HCT116 (cell line): ENCODE results near the gene CDIP1. TPM values are rescaled to one million over a fixed set of nuclear protein-coding genes. Genes with fewer than 3 reads are reported as not detected.

Experiments
- ATAC-seq: fragments of 200-7000 bp; cut with Tn5 transposase; 2 replicates; pipeline ENCODE4 v1.9.1; 2020; ENCODE audit warnings: mild to moderate bottlenecking, moderate library complexity
- BruUV-seq: library from RNA; stranded (reverse); fragments of 400-500 nt; replicated peaks from 2 replicates; lab custom pipeline; 2021; lab: Mats Ljungman, UMichigan
- CTCF ChIA-PET: fragments of 300-600 bp; sonication (Branson Sonifier 250); formaldehyde crosslinking; loops from one replicate; lab custom pipeline; 2021; ENCODE audit warnings: antibody characterized with exemption; lab: Charles Lee
- POLR2A ChIA-PET: fragments of 300-600, 350-600 bp; sonication (Branson Sonifier 250); formaldehyde crosslinking; loops from one replicate; lab custom pipeline; 2021; ENCODE audit warnings: antibody characterized with exemption; lab: Charles Lee
- RAD21 ChIA-PET, 2 experiments: fragments of 300-600 bp; sonication (Branson Sonifier 250); formaldehyde crosslinking; loops; one replicate each; lab custom pipeline; 2023; ENCODE audit warnings: low total read pairs in 2 of 2; ENCODE audit not compliant: uncharacterized antibody in 2 of 2, unreplicated experiment in 2 of 2, low non-redundant PET in 1 of 2; lab: Charles Lee
- DNase-seq: peaks from one replicate; pipeline ENCODE4 v3.0.0-alpha.2; 2010; ENCODE audit warnings: low read depth, low spot score
- H2AFZ ChIP-seq: fragments of 200-600 bp; shearing (Covaris generic), sonication (generic); 2 replicates; pipeline ENCODE4 v1.6.1; 2017; ENCODE audit warnings: low read depth, mixed run types, mixed read lengths, antibody characterized with exemption, low read length; ENCODE audit not compliant: poor library complexity, severe bottlenecking
- H3K27ac ChIP-seq: 2 replicates; pipeline ENCODE4 v1.5.1; 2012; ENCODE audit warnings: low read depth, low read length
- H3K27me3 ChIP-seq: fragments of 200-600 bp; sonication (generic); 2 replicates; pipeline ENCODE4 v1.6.1; 2016; ENCODE audit warnings: mixed run types, low read length, mixed read lengths; ENCODE audit not compliant: insufficient read depth
- H3K36me3 ChIP-seq, 2 experiments: fragments of 200-500 bp in 1 of 2; fragments of 200-600 bp in 1 of 2; sonication (Bioruptor generic) in 1 of 2; sonication (generic) in 1 of 2; 2 replicates each; pipeline versions ENCODE4 v1.5.1 to v1.6.1; 2014 to 2016; ENCODE audit warnings: low read length in 2 of 2, inconsistent platforms in 1 of 2, mixed read lengths in 1 of 2, mixed run types in 1 of 2; ENCODE audit not compliant: insufficient read depth in 2 of 2, control insufficient read depth in 1 of 2
- H3K4me1 ChIP-seq, 2 experiments: fragments of 200-600 bp in 1 of 2; sonication (generic) in 1 of 2; 2 replicates each; pipeline versions ENCODE4 v1.5.1 to v1.6.1; 2012 to 2017; ENCODE audit warnings: low read length in 2 of 2, inconsistent platforms in 1 of 2, mild to moderate bottlenecking in 1 of 2, mixed read lengths in 1 of 2, mixed run types in 1 of 2, moderate library complexity in 1 of 2; ENCODE audit not compliant: insufficient read depth in 2 of 2, control insufficient read depth in 1 of 2
- H3K4me2 ChIP-seq: fragments of 200-600 bp; sonication (generic); 2 replicates; pipeline ENCODE4 v1.6.1; 2017; ENCODE audit warnings: mixed run types, low read length, mixed read lengths
- H3K4me3 ChIP-seq, 2 experiments: fragments of 200-600 bp in 1 of 2; sonication (generic) in 1 of 2; replicated peaks in 1 of 2; 2 replicates each; pipeline ENCODE4 v1.5.1; 2011 to 2016; ENCODE audit warnings: low read length in 2 of 2, control low read depth in 1 of 2, low read depth in 1 of 2, mild to moderate bottlenecking in 1 of 2, mixed read lengths in 1 of 2, mixed run types in 1 of 2
- H3K79me2 ChIP-seq: fragments of 200-600 bp; sonication (generic); 2 replicates; pipeline ENCODE4 v1.6.1; 2017; ENCODE audit warnings: mild to moderate bottlenecking, mixed run types, low read length, moderate library complexity, mixed read lengths; ENCODE audit not compliant: insufficient read depth
- H3K9ac ChIP-seq: fragments of 200-600 bp; sonication (generic); 2 replicates; pipeline ENCODE4 v1.6.1; 2016; ENCODE audit warnings: low read length, mixed read lengths
- H3K9me2 ChIP-seq: fragments of 200-600 bp; sonication (generic), shearing (Covaris generic); 2 replicates; pipeline ENCODE4 v1.6.1; 2017; ENCODE audit warnings: mixed run types, mild to moderate bottlenecking, moderate library complexity; ENCODE audit not compliant: insufficient read depth
- H3K9me3 ChIP-seq, 2 experiments: fragments of 200-500 bp in 1 of 2; fragments of 200-600 bp in 1 of 2; sonication (Bioruptor generic) in 1 of 2; sonication (generic) in 1 of 2; 2 replicates each; pipeline ENCODE4 v1.6.1; 2014 to 2017; ENCODE audit warnings: low read length in 2 of 2, mixed read lengths in 2 of 2, inconsistent platforms in 1 of 2, low read depth in 1 of 2, mild to moderate bottlenecking in 1 of 2, mixed run types in 1 of 2, moderate library complexity in 1 of 2; ENCODE audit not compliant: control insufficient read depth in 1 of 2, insufficient read depth in 1 of 2
- H4K20me1 ChIP-seq: fragments of 200-600 bp; sonication (generic), shearing (Covaris generic); 2 replicates; pipeline ENCODE4 v1.6.1; 2017; ENCODE audit warnings: mixed run types, mild to moderate bottlenecking, moderate library complexity; ENCODE audit not compliant: insufficient read depth
- EGR1 ChIP-seq: IDR thresholded peaks from 2 replicates; pipeline ENCODE4 v1.6.1; 2012; ENCODE audit warnings: low read depth
- ELF1 ChIP-seq: IDR thresholded peaks from 2 replicates; pipeline ENCODE4 v1.6.1; 2012; ENCODE audit warnings: low read depth, borderline replicate concordance
- EZH2 ChIP-seq: fragments of 200-600 bp; sonication (generic); IDR thresholded peaks from 2 replicates; pipeline ENCODE4 v1.6.1; 2017; ENCODE audit warnings: antibody characterized with exemption, mixed run types
- POLR2AphosphoS5 ChIP-seq: IDR thresholded peaks from 2 replicates; pipeline ENCODE4 v1.6.1; 2011; ENCODE audit warnings: mild to moderate bottlenecking, low read depth, low read length, moderate library complexity
- RAD21 ChIP-seq: IDR thresholded peaks from 2 replicates; pipeline ENCODE4 v1.6.1; 2012; ENCODE audit warnings: low read depth, mild to moderate bottlenecking
- SIN3A ChIP-seq: IDR thresholded peaks from 2 replicates; pipeline ENCODE4 v1.6.1; 2012; ENCODE audit warnings: low read depth
- TCF7L2 ChIP-seq: IDR thresholded peaks from 2 replicates; pipeline ENCODE4 v1.7.0; 2011; ENCODE audit warnings: borderline replicate concordance, inconsistent platforms; ENCODE audit not compliant: insufficient read depth, insufficient read length; ENCODE audit errors: extremely low read depth
- YY1 ChIP-seq: IDR thresholded peaks from 2 replicates; pipeline ENCODE4 v1.6.1; 2011; ENCODE audit warnings: low read length, low read depth, moderate library complexity, mild to moderate bottlenecking; ENCODE audit not compliant: insufficient replicate concordance; ENCODE audit errors: extremely low read depth
- intact Hi-C: fragments of 100-400 bp; cut with micrococcal nuclease; formaldehyde crosslinking; loops from 2 replicates; pipeline ENCODE4 v1.10.0; 2022
- total RNA-seq: library from RNA; stranded (reverse); gene quantifications from one replicate; pipeline ENCODE4 v1.2.1, GENCODE V29; 2021; ENCODE audit not compliant: unreplicated experiment
- TF ChIP-seq, protein P1 (sequence below): IDR thresholded peaks from 2 replicates; pipeline ENCODE4 v1.6.1; 2012
- TF ChIP-seq, protein P2 (sequence below), 3 experiments: fragments of 200-600 bp in 1 of 3; sonication (generic) in 1 of 3; IDR thresholded peaks in 2 of 3; conservative IDR thresholded peaks in 1 of 3; 2 replicates each; pipeline ENCODE4 v1.5.1; 2012 to 2017; ENCODE audit warnings: low read depth in 2 of 3, low read length in 2 of 3, antibody characterized with exemption in 1 of 3, borderline replicate concordance in 1 of 3, control low read depth in 1 of 3, mild to moderate bottlenecking in 1 of 3, mixed read lengths in 1 of 3, mixed run types in 1 of 3, moderate library complexity in 1 of 3; ENCODE audit not compliant: insufficient read depth in 1 of 3
- TF ChIP-seq, protein P3 (sequence below): IDR thresholded peaks from 2 replicates; pipeline ENCODE4 v1.6.1; 2012
- TF ChIP-seq, protein P4 (sequence below): IDR thresholded peaks from 2 replicates; pipeline ENCODE4 v1.6.1; 2011; ENCODE audit warnings: mild to moderate bottlenecking, low read length, moderate library complexity; ENCODE audit not compliant: insufficient replicate concordance; ENCODE audit errors: extremely low read depth

CDIP1 gene
- total RNA-seq, 1 experiment from 2014 or later, result 7.2 TPM

DNA sequence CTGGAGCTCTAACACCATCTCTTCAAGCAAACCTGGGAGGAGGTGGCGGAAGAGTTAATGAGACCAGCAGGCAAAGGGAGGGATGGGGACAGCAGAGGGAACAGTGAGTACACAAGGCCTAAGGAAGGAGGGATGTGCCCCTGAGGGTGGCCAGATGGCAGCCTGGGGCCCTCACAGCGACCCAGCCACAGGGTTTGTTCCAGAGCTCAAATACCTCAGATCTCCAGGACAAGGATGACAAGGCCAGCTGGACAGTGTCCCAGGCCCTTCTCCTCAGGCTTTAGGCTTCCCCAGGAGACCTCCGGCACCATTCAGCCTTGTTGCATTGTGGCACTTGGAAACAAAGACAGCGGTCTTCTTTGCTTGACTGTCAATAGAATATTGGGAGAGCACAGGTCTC, 14.9 kb downstream of the CDIP1 start:
- Histone ChIP-seq H3K4me1 (no peaks in the 10 kb centered on the region), H3K27me3 (no peaks in the 10 kb centered on the region), H3K9ac (no peak overlapping the region), H3K27ac (no peak overlapping the region), H3K4me2 (no peak overlapping the region), H4K20me1 (no peaks in the 10 kb centered on the region), H3K36me3 (no peaks in the 10 kb centered on the region), H3K9me3 (no peaks in the 10 kb centered on the region), H3K9me2 (no peaks in the 10 kb centered on the region), H3K79me2 (no peaks in the 10 kb centered on the region), H3K4me3 (no peak overlapping the region), H2AFZ (no peak overlapping the region)
- intact Hi-C loops, result no loop called here
- POLR2A ChIA-PET, result no interaction called here
- CTCF ChIA-PET, result no interaction called here
- ATAC-seq (no peak), DNase-seq (no peak)
- BruUV-seq, result no TSS peak
- no peak for TF ChIP-seq SIN3A
- RAD21 ChIA-PET, result no interaction called here

DNA sequence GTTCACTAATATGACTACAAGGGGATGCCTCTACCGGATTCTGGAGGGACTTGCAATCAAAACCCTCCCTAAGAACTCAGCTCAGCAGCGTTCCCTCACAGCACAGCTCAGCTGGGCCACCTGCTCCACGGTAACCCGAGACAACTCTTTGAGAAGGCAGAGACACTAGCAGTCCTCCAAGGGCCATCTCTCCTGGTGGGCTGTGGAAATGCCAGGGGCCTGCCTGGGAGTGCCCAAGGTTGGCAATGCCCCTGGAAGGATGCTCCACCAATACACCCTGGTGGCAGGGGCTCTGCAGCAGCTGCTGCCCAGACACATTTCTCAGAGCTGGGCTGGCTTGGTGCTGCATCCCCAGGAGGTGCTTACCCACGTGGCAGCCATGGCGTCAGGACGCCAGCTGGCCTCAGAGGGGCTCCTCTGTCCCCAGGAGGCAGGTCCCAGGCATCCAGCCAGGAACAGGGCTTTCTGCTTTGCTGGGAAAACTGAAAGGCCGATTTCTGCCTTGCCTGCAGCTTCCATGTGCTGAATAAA, 16.5 kb downstream of the CDIP1 start:
- Histone ChIP-seq H3K36me3 (no peaks in the 10 kb centered on the region), H3K9ac (no peak overlapping the region), H3K9me3 (no peaks in the 10 kb centered on the region), H3K79me2 (no peaks in the 10 kb centered on the region), H3K4me2 (no peak overlapping the region), H4K20me1 (no peaks in the 10 kb centered on the region), H3K27me3 (no peaks in the 10 kb centered on the region), H2AFZ (no peak overlapping the region), H3K4me3 (no peak overlapping the region), H3K27ac (no peak overlapping the region), H3K4me1 (no peaks in the 10 kb centered on the region), H3K9me2 (no peaks in the 10 kb centered on the region)
- ChIA-PET CTCF (no interaction called here), RAD21 (no interaction called here), POLR2A (no interaction called here)
- intact Hi-C loops, result no loop called here
- no TSS peak for BruUV-seq
- DNase-seq (no peak), ATAC-seq (no peak)
- TF ChIP-seq, protein P1, sequence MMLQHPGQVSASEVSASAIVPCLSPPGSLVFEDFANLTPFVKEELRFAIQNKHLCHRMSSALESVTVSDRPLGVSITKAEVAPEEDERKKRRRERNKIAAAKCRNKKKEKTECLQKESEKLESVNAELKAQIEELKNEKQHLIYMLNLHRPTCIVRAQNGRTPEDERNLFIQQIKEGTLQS, result no peak
- TF ChIP-seq EZH2, result no peak
- TF ChIP-seq ELF1, result no peak
- TF ChIP-seq RAD21, result no peak
- no peak for TF ChIP-seq YY1
- TF ChIP-seq SIN3A, result no peak
- TF ChIP-seq TCF7L2, result no peak
- TF ChIP-seq EGR1, result no peak
- TF ChIP-seq, protein P2, sequence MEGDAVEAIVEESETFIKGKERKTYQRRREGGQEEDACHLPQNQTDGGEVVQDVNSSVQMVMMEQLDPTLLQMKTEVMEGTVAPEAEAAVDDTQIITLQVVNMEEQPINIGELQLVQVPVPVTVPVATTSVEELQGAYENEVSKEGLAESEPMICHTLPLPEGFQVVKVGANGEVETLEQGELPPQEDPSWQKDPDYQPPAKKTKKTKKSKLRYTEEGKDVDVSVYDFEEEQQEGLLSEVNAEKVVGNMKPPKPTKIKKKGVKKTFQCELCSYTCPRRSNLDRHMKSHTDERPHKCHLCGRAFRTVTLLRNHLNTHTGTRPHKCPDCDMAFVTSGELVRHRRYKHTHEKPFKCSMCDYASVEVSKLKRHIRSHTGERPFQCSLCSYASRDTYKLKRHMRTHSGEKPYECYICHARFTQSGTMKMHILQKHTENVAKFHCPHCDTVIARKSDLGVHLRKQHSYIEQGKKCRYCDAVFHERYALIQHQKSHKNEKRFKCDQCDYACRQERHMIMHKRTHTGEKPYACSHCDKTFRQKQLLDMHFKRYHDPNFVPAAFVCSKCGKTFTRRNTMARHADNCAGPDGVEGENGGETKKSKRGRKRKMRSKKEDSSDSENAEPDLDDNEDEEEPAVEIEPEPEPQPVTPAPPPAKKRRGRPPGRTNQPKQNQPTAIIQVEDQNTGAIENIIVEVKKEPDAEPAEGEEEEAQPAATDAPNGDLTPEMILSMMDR (IDR thresholded peaks at IDR 0.05 in 2 of 3, conservative IDR thresholded peaks at IDR 0.05 in 1 of 3; ENCODE audit: borderline replicate concordance in 1 of 3, insufficient read depth in 1 of 3, low read depth in 2 of 3, low read length in 2 of 3), result no peak
- TF ChIP-seq, protein P3, sequence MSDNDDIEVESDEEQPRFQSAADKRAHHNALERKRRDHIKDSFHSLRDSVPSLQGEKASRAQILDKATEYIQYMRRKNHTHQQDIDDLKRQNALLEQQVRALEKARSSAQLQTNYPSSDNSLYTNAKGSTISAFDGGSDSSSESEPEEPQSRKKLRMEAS, result no peak
- TF ChIP-seq, protein P4, sequence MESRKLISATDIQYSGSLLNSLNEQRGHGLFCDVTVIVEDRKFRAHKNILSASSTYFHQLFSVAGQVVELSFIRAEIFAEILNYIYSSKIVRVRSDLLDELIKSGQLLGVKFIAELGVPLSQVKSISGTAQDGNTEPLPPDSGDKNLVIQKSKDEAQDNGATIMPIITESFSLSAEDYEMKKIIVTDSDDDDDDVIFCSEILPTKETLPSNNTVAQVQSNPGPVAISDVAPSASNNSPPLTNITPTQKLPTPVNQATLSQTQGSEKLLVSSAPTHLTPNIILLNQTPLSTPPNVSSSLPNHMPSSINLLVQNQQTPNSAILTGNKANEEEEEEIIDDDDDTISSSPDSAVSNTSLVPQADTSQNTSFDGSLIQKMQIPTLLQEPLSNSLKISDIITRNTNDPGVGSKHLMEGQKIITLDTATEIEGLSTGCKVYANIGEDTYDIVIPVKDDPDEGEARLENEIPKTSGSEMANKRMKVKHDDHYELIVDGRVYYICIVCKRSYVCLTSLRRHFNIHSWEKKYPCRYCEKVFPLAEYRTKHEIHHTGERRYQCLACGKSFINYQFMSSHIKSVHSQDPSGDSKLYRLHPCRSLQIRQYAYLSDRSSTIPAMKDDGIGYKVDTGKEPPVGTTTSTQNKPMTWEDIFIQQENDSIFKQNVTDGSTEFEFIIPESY, result no peak
- no peak for TF ChIP-seq POLR2AphosphoS5
